ENCODE results near the gene TRIM38. TPM values are rescaled to one million over a fixed set of nuclear protein-coding genes. Genes with fewer than 3 reads are reported as not detected.

The TRIM38 gene
- total and polyA plus RNA-seq, 2 of the 13 experiments (the other 11 are each of a cell fraction or from before 2014, with no cell fraction given): 2.5 to 3.1 TPM

GRCh38 chr6:26031595-26032339 lies 69.2 kb downstream of the TRIM38 start (continued):
- TF ChIP-seq ZNF710 (CRISPR knock-in tag; IDR thresholded peaks at IDR 0.05; ENCODE audit: borderline replicate concordance): peak; percentile 90
- no peak; the same call in 1 of the 2 replicates for TF ChIP-seq ZNF460 (CRISPR knock-in tag; IDR thresholded peaks at IDR 0.05; ENCODE audit: borderline replicate concordance)
- no peak for TF ChIP-seq ZNF207 (IDR thresholded peaks at IDR 0.05; ENCODE audit: borderline replicate concordance)
- TF ChIP-seq MLXIP (CRISPR knock-in tag; IDR thresholded peaks at IDR 0.05; ENCODE audit: borderline replicate concordance): peak; percentile 74; the same call in 1 of the 2 replicates
- TF ChIP-seq ZNF253 (CRISPR knock-in tag; IDR thresholded peaks at IDR 0.05; ENCODE audit: borderline replicate concordance): 0 out of 2 replicates have a peak, but pooled peaks have one; percentile 17
- peak; percentile 91; the same call in 1 of the 2 replicates for TF ChIP-seq ZNF761 (CRISPR knock-in tag; conservative IDR thresholded peaks at IDR 0.05)
- peak; percentile 93; the same call in 1 of the 2 replicates for TF ChIP-seq DZIP1 (CRISPR knock-in tag; IDR thresholded peaks at IDR 0.05)
- 0 out of 2 replicates have a peak, but pooled peaks have one; percentile 40 for TF ChIP-seq KLF11 (CRISPR knock-in tag; IDR thresholded peaks at IDR 0.05)
- TF ChIP-seq IKZF1 (IDR thresholded peaks at IDR 0.05): no peak
- peak; percentile 91 for TF ChIP-seq NCOA1 (CRISPR knock-in tag; IDR thresholded peaks at IDR 0.05)
- peak; percentile 91 for TF ChIP-seq ZNF510 (CRISPR knock-in tag; IDR thresholded peaks at IDR 0.05; ENCODE audit: low read depth)
- peak; percentile 68; the same call in 1 of the 2 replicates for TF ChIP-seq ZNF430 (CRISPR knock-in tag; IDR thresholded peaks at IDR 0.05)
- TF ChIP-seq RERE (CRISPR knock-in tag; IDR thresholded peaks at IDR 0.05; ENCODE audit: low read depth): no peak
- TF ChIP-seq ZNF564 (CRISPR knock-in tag; IDR thresholded peaks at IDR 0.05): peak; percentile 95
- no peak for TF ChIP-seq ARNT (IDR thresholded peaks at IDR 0.05)
